H1 (cell line): ENCODE data around the gene NDST3. TPM values are rescaled to one million over a fixed set of nuclear protein-coding genes. Genes with fewer than 3 reads are reported as not detected.

Experiments used
- CTCF ChIA-PET: fragments of 300-600 bp; sonication (Branson Sonifier 250); formaldehyde crosslinking; loops from one replicate; lab custom pipeline; 2021; ENCODE audit not compliant: partially characterized antibody; lab: Charles Lee
- POLR2A ChIA-PET: fragments of 300-600 bp; sonication (Branson Sonifier 250); formaldehyde crosslinking; loops from one replicate; lab custom pipeline; 2021; ENCODE audit warnings: inconsistent platforms; ENCODE audit not compliant: partially characterized antibody; lab: Charles Lee
- DNase-seq, 2 experiments: peaks; one replicate each; pipeline versions ENCODE4 v3.0.0 to v3.0.0-alpha.2; 2010 to 2022; ENCODE audit warnings: low spot score in 2 of 2, low read depth in 1 of 2, mixed read lengths in 1 of 2
- FAIRE-seq: peaks from 2 replicates; lab custom pipeline; 2011; peaks lifted over from hg19 to GRCh38; lab: Jason Lieb, UNC
- H2AFZ ChIP-seq: 2 replicates; pipeline ENCODE4 v1.8.1; 2012; ENCODE audit warnings: low read length, inconsistent platforms
- H2AK5ac ChIP-seq: 2 replicates; pipeline ENCODE4 v1.6.1; 2013; ENCODE audit warnings: low read depth, low read length
- H2BK120ac ChIP-seq: replicated peaks from 2 replicates; pipeline ENCODE3; 2013; ENCODE audit warnings: low read depth, low read length, inconsistent platforms
- H2BK12ac ChIP-seq: 2 replicates; pipeline ENCODE4 v1.6.1; 2013; ENCODE audit warnings: low read depth, low read length
- H2BK15ac ChIP-seq: 2 replicates; pipeline ENCODE4 v1.6.1; 2013; ENCODE audit warnings: low read length
- H2BK20ac ChIP-seq: 2 replicates; pipeline ENCODE4 v1.6.1; 2013; ENCODE audit warnings: low read length
- H2BK5ac ChIP-seq: 2 replicates; pipeline ENCODE4 v1.6.1; 2013; ENCODE audit warnings: low read depth, low read length
- H3K14ac ChIP-seq: 2 replicates; pipeline ENCODE4 v1.6.1; 2013; ENCODE audit warnings: inconsistent platforms; ENCODE audit not compliant: insufficient read length
- H3K18ac ChIP-seq: 2 replicates; pipeline ENCODE4 v1.6.1; 2013; ENCODE audit warnings: low read length; ENCODE audit errors: extremely low read depth
- H3K23ac ChIP-seq: 2 replicates; pipeline ENCODE4 v1.6.1; 2013; ENCODE audit warnings: inconsistent platforms; ENCODE audit not compliant: insufficient read length
- H3K23me2 ChIP-seq: 2 replicates; pipeline ENCODE4 v1.6.1; 2013; ENCODE audit warnings: low read depth, low read length
- H3K27ac ChIP-seq: 2 replicates; pipeline ENCODE4 v1.6.1; 2011; ENCODE audit warnings: low read depth, low read length, inconsistent platforms
- H3K27me3 ChIP-seq, 4 experiments: replicated peaks in 1 of 4; 1 replicate in 1 of 4; 2 replicates in 3 of 4; pipeline versions ENCODE4 v1.6.1 to v1.8.1; 2011 to 2013; ENCODE audit warnings: low read length in 3 of 4, mild to moderate bottlenecking in 3 of 4, inconsistent platforms in 2 of 4, mixed read lengths in 2 of 4, moderate library complexity in 1 of 4; ENCODE audit not compliant: control insufficient read depth in 3 of 4, insufficient read depth in 3 of 4; ENCODE audit errors: extremely low read depth in 1 of 4
- H3K36me3 ChIP-seq, 4 experiments: 2 replicates each; pipeline versions ENCODE4 v1.6.1 to v1.8.1; 2011 to 2013; ENCODE audit warnings: mild to moderate bottlenecking in 4 of 4, low read length in 3 of 4, moderate library complexity in 2 of 4, control low read depth in 1 of 4, inconsistent platforms in 1 of 4; ENCODE audit not compliant: insufficient read depth in 4 of 4, control insufficient read depth in 2 of 4
- H3K4ac ChIP-seq: replicated peaks from 2 replicates; pipeline ENCODE3; 2013; ENCODE audit warnings: low read length, low read depth, mixed read lengths, inconsistent platforms; ENCODE audit not compliant: insufficient read length
- H3K4me1 ChIP-seq, 4 experiments: replicated peaks in 1 of 4; 1 replicate in 1 of 4; 2 replicates in 3 of 4; pipeline versions ENCODE4 v1.6.1 to v1.8.1; 2011 to 2013; ENCODE audit warnings: low read length in 3 of 4, inconsistent platforms in 2 of 4, mixed read lengths in 1 of 4; ENCODE audit not compliant: insufficient read depth in 4 of 4, control insufficient read depth in 3 of 4
- H3K4me2 ChIP-seq, 2 experiments: 2 replicates each; pipeline versions ENCODE4 v1.6.1 to v1.8.1; 2011 to 2013; ENCODE audit warnings: low read depth in 2 of 2, low read length in 2 of 2, control low read depth in 1 of 2, inconsistent platforms in 1 of 2, mild to moderate bottlenecking in 1 of 2; ENCODE audit not compliant: insufficient read depth in 1 of 2
- H3K4me3 ChIP-seq, 4 experiments: fragments of 200-600, 300-600 bp in 1 of 4; sonication (generic), shearing (Covaris generic), sonication (Bioruptor Twin) in 1 of 4; 2 replicates each; pipeline versions ENCODE4 v1.5.1 to v1.8.1; 2011 to 2016; ENCODE audit warnings: low read length in 4 of 4, low read depth in 3 of 4, control low read depth in 2 of 4, inconsistent platforms in 2 of 4, mild to moderate bottlenecking in 2 of 4, mixed read lengths in 1 of 4, moderate library complexity in 1 of 4; ENCODE audit not compliant: insufficient read depth in 2 of 4; ENCODE audit errors: extremely low read depth in 1 of 4
- H3K56ac ChIP-seq: replicated peaks from 2 replicates; pipeline ENCODE3; 2013; ENCODE audit warnings: low read depth, mild to moderate bottlenecking, mixed read lengths, low read length, inconsistent platforms; ENCODE audit not compliant: insufficient read length
- H3K79me1 ChIP-seq: 2 replicates; pipeline ENCODE4 v1.6.1; 2013; ENCODE audit warnings: low read depth, low read length, control low read depth
- H3K79me2 ChIP-seq, 2 experiments: 2 replicates each; pipeline versions ENCODE4 v1.6.1 to v1.8.1; 2012 to 2013; ENCODE audit warnings: low read length in 2 of 2, mild to moderate bottlenecking in 2 of 2, inconsistent platforms in 1 of 2; ENCODE audit not compliant: insufficient read depth in 2 of 2, control insufficient read depth in 1 of 2
- H3K9ac ChIP-seq, 4 experiments: replicated peaks in 1 of 4; 1 replicate in 1 of 4; 2 replicates in 3 of 4; pipeline versions ENCODE4 v1.6.1 to v1.8.1; 2011 to 2013; ENCODE audit warnings: low read depth in 3 of 4, low read length in 3 of 4, control low read depth in 2 of 4, mild to moderate bottlenecking in 2 of 4, moderate library complexity in 2 of 4, inconsistent platforms in 1 of 4; ENCODE audit errors: extremely low read depth in 1 of 4
- H3K9me3 ChIP-seq, 2 experiments: 2 replicates each; pipeline versions ENCODE4 v1.6.1 to v1.8.1; 2012 to 2013; ENCODE audit warnings: mild to moderate bottlenecking in 2 of 2, moderate library complexity in 2 of 2, control low read depth in 1 of 2, inconsistent platforms in 1 of 2, low read depth in 1 of 2, low read length in 1 of 2, mixed read lengths in 1 of 2; ENCODE audit not compliant: insufficient read depth in 2 of 2
- H4K20me1 ChIP-seq, 2 experiments: replicated peaks in 1 of 2; 2 replicates each; pipeline versions ENCODE3 to v1.8.1; 2011 to 2013; ENCODE audit warnings: inconsistent platforms in 2 of 2, low read length in 2 of 2, mild to moderate bottlenecking in 1 of 2; ENCODE audit not compliant: insufficient read depth in 2 of 2, control insufficient read depth in 1 of 2
- H4K5ac ChIP-seq: 2 replicates; pipeline ENCODE4 v1.6.1; 2013; ENCODE audit warnings: low read length, low read depth, mixed read lengths, inconsistent platforms; ENCODE audit not compliant: insufficient read length
- H4K8ac ChIP-seq: 2 replicates; pipeline ENCODE4 v1.8.0; 2013; ENCODE audit warnings: mild to moderate bottlenecking, moderate library complexity, low read length, inconsistent platforms; ENCODE audit not compliant: insufficient read depth; ENCODE audit errors: extremely low read depth
- H4K91ac ChIP-seq: replicated peaks from 2 replicates; pipeline ENCODE3; 2013; ENCODE audit warnings: low read length, mixed read lengths, inconsistent platforms; ENCODE audit not compliant: insufficient read length
- ATF2 ChIP-seq: IDR thresholded peaks from 2 replicates; pipeline ENCODE4 v1.6.1; 2012; ENCODE audit warnings: low read length, inconsistent platforms
- CBX5 ChIP-seq: fragments of 300-800, 300-1000 bp; sonication (generic); IDR thresholded peaks from 2 replicates; pipeline ENCODE4 v1.7.1; 2016; ENCODE audit warnings: antibody characterized with exemption, low read length, low read depth
- CBX8 ChIP-seq: fragments of 300-800, 300-1000 bp; sonication (generic); IDR thresholded peaks from 2 replicates; pipeline ENCODE4 v1.7.1; 2016; ENCODE audit warnings: low read depth, low read length, borderline replicate concordance
- CEBPB ChIP-seq: IDR thresholded peaks from 2 replicates; pipeline ENCODE4 v1.6.1; 2012; ENCODE audit warnings: low read depth, low read length
- CHD1 ChIP-seq: IDR thresholded peaks from 2 replicates; pipeline ENCODE4 v1.6.1; 2012; ENCODE audit warnings: low read depth, low read length, improper control_type of control experiment
- CREB1 ChIP-seq: IDR thresholded peaks from 2 replicates; pipeline ENCODE4 v1.6.1; 2012; ENCODE audit warnings: inconsistent platforms
- GABPA ChIP-seq: IDR thresholded peaks from 2 replicates; pipeline ENCODE4 v1.6.1; 2011; ENCODE audit warnings: mild to moderate bottlenecking, low read length, moderate library complexity, borderline replicate concordance; ENCODE audit not compliant: insufficient read depth
- JUN ChIP-seq: IDR thresholded peaks from 2 replicates; pipeline ENCODE4 v1.6.1; 2011; ENCODE audit warnings: low read depth, mild to moderate bottlenecking, improper control_type of control experiment, low read length
- KDM4A ChIP-seq: IDR thresholded peaks from one replicate; pipeline ENCODE4 v1.7.1; 2012; ENCODE audit warnings: low read depth, mild to moderate bottlenecking, moderate library complexity, low read length, inconsistent platforms; ENCODE audit not compliant: severe bottlenecking
- KDM5A ChIP-seq: fragments of 200-600 bp; IDR thresholded peaks from 2 replicates; pipeline ENCODE4 v1.7.1; 2012; ENCODE audit warnings: mild to moderate bottlenecking, low read length, inconsistent platforms, mixed read lengths
- SAP30 ChIP-seq: fragments of 300-600 bp; sonication (generic); IDR thresholded peaks from 2 replicates; pipeline ENCODE4 v1.7.1; 2012; ENCODE audit warnings: low read length, moderate library complexity, mild to moderate bottlenecking, inconsistent platforms; ENCODE audit not compliant: insufficient read depth, insufficient replicate concordance
- SP4 ChIP-seq: IDR thresholded peaks from 2 replicates; pipeline ENCODE4 v1.6.1; 2012; ENCODE audit warnings: low read length, inconsistent platforms
- SRF ChIP-seq: IDR thresholded peaks from 2 replicates; pipeline ENCODE4 v1.6.1; 2011; ENCODE audit warnings: mild to moderate bottlenecking, low read depth, low read length, moderate library complexity
- TAF1 ChIP-seq: IDR thresholded peaks from 2 replicates; pipeline ENCODE4 v1.6.1; 2011; ENCODE audit warnings: mild to moderate bottlenecking, low read depth, low read length
- TCF12 ChIP-seq: IDR thresholded peaks from 2 replicates; pipeline ENCODE4 v1.6.1; 2011; ENCODE audit warnings: low read depth, mild to moderate bottlenecking, low read length
- WGBS, 2 experiments: shearing (Covaris generic) in 1 of 2; methylation state at CpG; one replicate each; pipeline versions ENCODE4 v1.1.6 to v1.1.7; 2013 to 2015; ENCODE audit warnings: low lambda C conversion rate in 2 of 2, mixed read lengths in 2 of 2, inconsistent platforms in 1 of 2, low coverage in 1 of 2, missing lambda C conversion rate in 1 of 2; ENCODE audit not compliant: insufficient replicate concordance in 2 of 2, insufficient coverage in 1 of 2, insufficient read length in 1 of 2; ENCODE audit errors: extremely low coverage in 1 of 2, missing lambda C conversion rate in 1 of 2; 5-methylcytosine and 5-hydroxymethylcytosine counted together
- polyA plus RNA-seq, 7 experiments: library from polyadenylated mRNA; depleted of rRNA in 3 of 7; stranded (reverse) in 5 of 7; unstranded in 2 of 7; fragments of >200 nt in 5 of 7; fragments of 200-250 nt in 2 of 7; gene quantifications; 1 replicate in 5 of 7; 2 replicates in 1 of 7; 4 replicates in 1 of 7; pipeline versions ENCODE4 v1.2.1 to v1.2.3, GENCODE V29; 2011 to 2013; ENCODE audit warnings: missing spikeins in 2 of 7, mixed read lengths in 2 of 7
- total RNA-seq: library from RNA; stranded (reverse); fragmentation: NEBNext Ultra II Directional; extraction: Animal tissue kit (Norgen Biotek cat#: 25700); gene quantifications from 2 replicates; pipeline ENCODE4 v1.2.1, GENCODE V29; 2021

NDST3 gene
- total and polyA plus RNA-seq, 2 of the 8 experiments (the other 6 are each of a cell fraction or from before 2014, with no cell fraction given) = 0.35 to 0.60 TPM

GRCh38 chr4:118139241-118139640 lies 105.0 kb downstream of the NDST3 start:
- H3K4me2 ChIP-seq = no peak overlapping the region
- H3K9ac ChIP-seq = no peak overlapping the region
- no peak overlapping the region for H3K27ac ChIP-seq
- no peaks in the 10 kb centered on the region for H3K27me3 ChIP-seq
- H3K4me1 ChIP-seq = no peaks in the 10 kb centered on the region
- no peak overlapping the region for H3K14ac ChIP-seq
- DNase-seq (no peak), FAIRE-seq (no peak)
- 80% methylated on average over 1 of the region's 1 CpG; no CpG with 5 or more reads in 1 of the 2 experiments for WGBS, 2 experiments
- no peak overlapping the region for H2AFZ ChIP-seq
- no peaks in the 10 kb centered on the region for H3K79me1 ChIP-seq
- H4K20me1 ChIP-seq = no peaks in the 10 kb centered on the region
- no peak overlapping the region for H3K4me3 ChIP-seq
- no peak overlapping the region for H4K91ac ChIP-seq
- H3K56ac ChIP-seq = no peak overlapping the region
- H2BK5ac ChIP-seq = no peak overlapping the region
- H3K18ac ChIP-seq = no peak overlapping the region
- H3K23ac ChIP-seq = no peak overlapping the region
- no peaks in the 10 kb centered on the region for H3K23me2 ChIP-seq
- no peak overlapping the region for H4K8ac ChIP-seq
- ChIA-PET CTCF (no interaction called here), POLR2A (no interaction called here)
- no peak overlapping the region for H2BK12ac ChIP-seq
- no peaks in the 10 kb centered on the region for H3K36me3 ChIP-seq
- no peak overlapping the region for H2BK15ac ChIP-seq
- no peaks in the 10 kb centered on the region for H3K9me3 ChIP-seq
- H3K79me2 ChIP-seq = no peaks in the 10 kb centered on the region
- no peak overlapping the region for H3K4ac ChIP-seq
- no peak overlapping the region for H2AK5ac ChIP-seq
- H4K5ac ChIP-seq = no peak overlapping the region
- H2BK20ac ChIP-seq = no peak overlapping the region
- no peak overlapping the region for H2BK120ac ChIP-seq
- TF ChIP-seq CBX5 (no peak), TAF1 (no peak), CHD1 (no peak), ATF2 (no peak), CEBPB (no peak), KDM5A (no peak), KDM4A (no peak), SP4 (no peak), CREB1 (no peak), JUN (no peak), TCF12 (no peak), SAP30 (no peak), SRF (no peak), GABPA (no peak), CBX8 (no peak)
